ENCODE results near the gene PAX5.
A peak's percentile ranks its signal among the peaks of the same experiment; 100 is the strongest.
"Not testable (repeated sequence)": the region's sequence is repeated elsewhere in the genome, so short reads cannot be mapped to it uniquely, and the experiment has no call there.

PAX5 gene

DNA sequence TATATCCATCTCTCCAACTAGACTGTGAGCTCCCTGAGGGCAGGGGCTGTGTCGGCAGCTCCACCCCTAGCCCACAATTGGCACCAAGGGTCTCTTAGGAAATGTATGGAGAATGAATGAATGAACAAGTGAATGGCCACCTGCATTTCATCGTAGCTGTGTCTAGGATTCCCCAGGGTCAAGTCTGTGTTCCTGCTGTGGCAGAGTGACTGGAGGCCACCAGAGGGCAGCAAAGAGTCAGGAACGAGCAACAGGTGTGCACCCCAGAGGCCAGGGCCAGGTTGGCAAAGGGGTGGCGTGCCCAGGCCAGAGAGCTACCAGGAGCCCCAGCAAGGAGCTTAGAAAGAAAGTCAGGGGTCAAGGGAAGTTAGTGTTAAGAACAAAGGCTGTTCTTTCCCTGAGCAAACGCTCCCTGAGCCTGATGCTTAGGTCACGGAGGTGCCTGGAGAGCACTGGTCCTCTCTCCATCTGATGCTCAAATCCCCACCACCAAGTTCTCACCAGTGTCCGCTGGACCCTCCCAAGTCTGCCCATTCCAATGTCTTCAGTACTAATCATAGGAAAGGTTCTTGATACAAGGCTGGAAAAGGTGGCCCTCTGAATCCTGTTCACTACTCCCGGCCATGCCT is 160.7 kb downstream of the PAX5 start:
- TF ChIP-seq, protein P1, sequence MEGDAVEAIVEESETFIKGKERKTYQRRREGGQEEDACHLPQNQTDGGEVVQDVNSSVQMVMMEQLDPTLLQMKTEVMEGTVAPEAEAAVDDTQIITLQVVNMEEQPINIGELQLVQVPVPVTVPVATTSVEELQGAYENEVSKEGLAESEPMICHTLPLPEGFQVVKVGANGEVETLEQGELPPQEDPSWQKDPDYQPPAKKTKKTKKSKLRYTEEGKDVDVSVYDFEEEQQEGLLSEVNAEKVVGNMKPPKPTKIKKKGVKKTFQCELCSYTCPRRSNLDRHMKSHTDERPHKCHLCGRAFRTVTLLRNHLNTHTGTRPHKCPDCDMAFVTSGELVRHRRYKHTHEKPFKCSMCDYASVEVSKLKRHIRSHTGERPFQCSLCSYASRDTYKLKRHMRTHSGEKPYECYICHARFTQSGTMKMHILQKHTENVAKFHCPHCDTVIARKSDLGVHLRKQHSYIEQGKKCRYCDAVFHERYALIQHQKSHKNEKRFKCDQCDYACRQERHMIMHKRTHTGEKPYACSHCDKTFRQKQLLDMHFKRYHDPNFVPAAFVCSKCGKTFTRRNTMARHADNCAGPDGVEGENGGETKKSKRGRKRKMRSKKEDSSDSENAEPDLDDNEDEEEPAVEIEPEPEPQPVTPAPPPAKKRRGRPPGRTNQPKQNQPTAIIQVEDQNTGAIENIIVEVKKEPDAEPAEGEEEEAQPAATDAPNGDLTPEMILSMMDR (IDR thresholded peaks at IDR 0.05; ENCODE audit: extremely low read depth, missing control alignments) = peak; percentile 89
- peak; percentile 85 for DNase-seq (ENCODE audit: low spot score)

GRCh38 chr9:36872641-36873040 is 161.4 kb downstream of the PAX5 start:
- TF ChIP-seq, protein P1 (IDR thresholded peaks at IDR 0.05; ENCODE audit: extremely low read depth, missing control alignments) = no peak
- DNase-seq (ENCODE audit: low spot score) = no peak

GRCh38 chr9:36871606-36872005 is 162.5 kb downstream of the PAX5 start:
- TF ChIP-seq, protein P1 (IDR thresholded peaks at IDR 0.05; ENCODE audit: extremely low read depth, missing control alignments) = no peak
- DNase-seq (ENCODE audit: low spot score) = no peak

DNA sequence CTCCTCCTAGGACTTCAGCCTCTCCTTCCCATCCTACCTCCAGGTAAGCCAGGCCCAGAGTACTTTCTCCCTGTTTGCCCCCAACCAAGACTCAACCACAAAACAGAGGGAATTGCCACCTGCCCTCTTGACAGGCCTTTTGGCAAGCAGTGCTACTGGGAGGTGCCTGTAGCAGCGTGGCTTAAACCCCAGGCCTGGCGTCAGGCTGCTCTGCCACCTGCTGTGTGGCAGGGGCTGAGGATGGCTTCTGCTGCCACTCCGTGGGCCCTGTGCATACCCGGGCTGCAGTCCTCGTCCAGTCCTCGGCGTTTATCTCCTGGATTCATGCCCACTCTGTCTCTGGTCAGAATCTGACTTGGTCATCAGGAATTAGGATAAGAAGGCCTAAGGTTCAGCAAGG is 163.1 kb downstream of the PAX5 start:
- TF ChIP-seq, protein P1 (IDR thresholded peaks at IDR 0.05; ENCODE audit: extremely low read depth, missing control alignments) = no peak
- no peak for DNase-seq (ENCODE audit: low spot score)

- DNase-seq (ENCODE audit: low spot score) = not testable (repeated sequence)
These were observed 164.5 kb downstream of the PAX5 start for GRCh38 chr9:36869605-36870004.

DNA sequence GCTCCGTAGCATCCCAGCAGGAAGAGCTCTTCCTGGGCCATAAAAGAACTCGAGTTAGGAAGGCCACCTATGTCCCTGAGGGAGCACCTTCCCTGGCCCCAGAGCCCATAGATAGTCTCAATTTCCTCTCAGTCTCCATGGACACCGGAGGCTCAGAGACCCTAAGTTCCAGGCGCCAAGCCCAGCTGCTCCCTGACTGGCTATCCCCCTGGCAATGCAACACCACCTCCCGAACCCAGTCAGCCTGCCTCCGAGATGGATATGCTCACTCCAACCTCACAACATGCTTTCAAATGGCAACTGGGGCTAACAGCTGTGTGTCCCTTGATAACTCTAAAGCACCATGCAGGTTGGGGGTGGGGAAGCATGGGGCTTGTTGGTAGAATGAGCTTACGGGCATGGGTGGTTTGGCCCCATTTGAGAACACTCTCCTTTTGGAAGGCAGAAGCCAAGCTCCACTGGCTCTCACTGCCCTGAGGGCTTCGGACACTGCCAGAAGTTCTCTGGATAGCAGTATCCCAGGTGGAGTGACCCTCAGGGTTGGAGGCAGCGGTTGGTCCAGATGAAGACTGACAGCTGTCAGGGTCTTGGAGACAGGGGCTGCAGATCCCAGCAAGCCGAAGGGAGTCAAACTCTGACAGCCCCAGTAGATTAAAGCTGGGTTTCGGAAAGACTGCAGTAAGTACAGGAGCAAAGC is 165.3 kb downstream of the PAX5 start:
- no peak for DNase-seq (ENCODE audit: low spot score)
- TF ChIP-seq, protein P1 (IDR thresholded peaks at IDR 0.05; ENCODE audit: extremely low read depth, missing control alignments) = no peak

DNA sequence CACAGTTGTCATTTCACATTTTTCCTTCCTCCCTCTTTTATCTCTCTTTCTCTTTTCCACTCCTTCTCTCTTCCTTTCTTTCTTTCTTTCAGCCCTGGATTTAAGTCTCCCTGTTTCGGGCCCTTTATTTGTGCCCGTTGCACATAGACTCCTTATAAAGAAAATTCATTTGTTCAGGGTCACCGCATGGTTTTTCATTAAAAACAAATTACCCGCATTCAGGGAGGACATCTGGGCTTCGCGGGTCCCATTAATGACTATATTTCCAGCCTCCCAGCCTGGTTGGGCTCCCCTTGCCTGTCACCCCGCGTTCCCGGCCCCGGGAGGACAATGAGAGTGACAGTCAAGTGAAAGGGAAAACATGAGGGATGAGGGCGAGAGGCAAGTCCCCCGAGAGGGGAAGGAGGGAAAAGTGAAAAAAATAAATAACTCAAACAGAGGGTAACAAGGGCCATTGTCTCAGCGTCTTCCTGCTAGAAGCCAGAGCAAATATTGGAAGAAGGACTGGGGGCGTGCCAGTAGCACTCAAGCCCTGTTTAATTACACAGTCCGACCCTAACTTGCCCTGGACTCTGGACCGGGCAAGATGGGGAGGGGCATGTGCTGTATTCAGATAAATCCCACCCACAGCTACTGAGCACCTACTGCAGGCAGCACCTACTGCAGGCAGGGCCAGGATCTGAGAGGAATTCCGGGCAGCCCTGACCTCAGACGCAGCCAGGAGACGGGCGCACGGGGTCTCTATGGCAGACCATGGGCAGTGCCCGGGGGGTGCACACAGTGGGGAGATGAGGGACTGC is 166.2 kb downstream of the PAX5 start:
- TF ChIP-seq, protein P1 (IDR thresholded peaks at IDR 0.05; ENCODE audit: extremely low read depth, missing control alignments) = no peak
- DNase-seq (ENCODE audit: low spot score) = no peak

Measured in GM20000 (cell line).